HEK293T (cell line): ENCODE data around the gene ZFHX2.

Source experiments
- ARNT ChIP-seq: fragments of 450-650 bp; IDR thresholded peaks from 2 replicates; pipeline ENCODE4 v1.6.1; 2017; ENCODE audit warnings: mild to moderate bottlenecking
- BHLHE40 ChIP-seq: fragments of 450-650 bp; IDR thresholded peaks from 2 replicates; pipeline ENCODE4 v1.6.1; 2016; ENCODE audit warnings: mild to moderate bottlenecking, moderate library complexity, borderline replicate concordance
- ELF4 ChIP-seq: fragments of 450-650 bp; IDR thresholded peaks from 2 replicates; pipeline ENCODE4 v1.6.1; 2017; ENCODE audit warnings: antibody characterized with exemption
- FOXA1 ChIP-seq: fragments of 450-650 bp; IDR thresholded peaks from 2 replicates; pipeline ENCODE4 v1.6.1; 2016; ENCODE audit warnings: mild to moderate bottlenecking
- HDGF ChIP-seq: fragments of 450-650 bp; IDR thresholded peaks from 2 replicates; pipeline ENCODE4 v1.6.1; 2017; ENCODE audit warnings: antibody characterized with exemption, borderline replicate concordance
- SP1 ChIP-seq: fragments of 450-650 bp; IDR thresholded peaks from 2 replicates; pipeline ENCODE4 v1.6.1; 2017
- SUZ12 ChIP-seq: fragments of 450-650 bp; IDR thresholded peaks from 2 replicates; pipeline ENCODE4 v1.6.1; 2016; ENCODE audit warnings: mild to moderate bottlenecking
- TARDBP ChIP-seq: fragments of 450-650 bp; IDR thresholded peaks from 2 replicates; pipeline ENCODE4 v1.6.1; 2016

DNA sequence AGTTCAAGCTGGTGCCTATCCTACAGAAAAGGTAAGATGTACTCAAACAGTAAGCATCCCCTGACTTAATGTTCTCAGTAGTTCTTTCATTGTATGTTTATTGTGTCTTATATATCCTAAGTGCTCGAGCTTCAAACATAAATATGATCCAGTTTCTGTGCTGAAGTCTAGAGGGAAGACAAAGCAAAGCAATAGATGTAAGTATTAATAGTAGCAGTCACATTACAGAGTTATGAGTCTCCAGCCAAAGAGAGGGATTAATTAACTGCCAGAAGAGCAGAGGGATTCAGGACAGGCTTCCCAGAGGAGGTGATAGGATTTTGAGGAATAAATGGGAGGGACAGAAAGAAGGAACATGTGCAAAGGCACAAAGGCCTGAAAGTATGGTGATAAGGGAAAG lies 80.6 kb downstream of the ZFHX2 start:
- TF ChIP-seq SUZ12 = no peak
- TF ChIP-seq ARNT = no peak
- TF ChIP-seq HDGF = no peak
- TF ChIP-seq BHLHE40 = no peak
- no peak for TF ChIP-seq TARDBP
- TF ChIP-seq FOXA1 = no peak
- TF ChIP-seq SP1 = no peak
- TF ChIP-seq ELF4 = no peak
